Endothelial cell of umbilical vein (primary cell): ENCODE measurements around the gene SCN3B.
A peak's percentile ranks its signal among the peaks of the same experiment; 100 is the strongest.

Source experiments
- EZH2 ChIP-seq: IDR thresholded peaks from 2 replicates; pipeline ENCODE4 v1.6.1; 2012; ENCODE audit warnings: borderline replicate concordance, low read depth, mild to moderate bottlenecking, moderate library complexity, low read length, inconsistent platforms; ENCODE audit not compliant: severe bottlenecking
- FOS ChIP-seq: IDR thresholded peaks from 2 replicates; pipeline ENCODE4 v1.6.1; 2011; ENCODE audit warnings: mild to moderate bottlenecking, low read length, moderate library complexity, borderline replicate concordance; ENCODE audit not compliant: insufficient read depth
- JUN ChIP-seq: IDR thresholded peaks from 2 replicates; pipeline ENCODE4 v1.6.1; 2011; ENCODE audit warnings: borderline replicate concordance, low read depth; ENCODE audit not compliant: insufficient read length, insufficient read depth
- MYC ChIP-seq: IDR thresholded peaks from one replicate; pipeline ENCODE4 v1.6.1; 2011; ENCODE audit warnings: mild to moderate bottlenecking, low read depth, low read length
- POLR2A ChIP-seq: IDR thresholded peaks from 2 replicates; pipeline ENCODE4 v1.6.1; 2012; ENCODE audit warnings: low read depth, mild to moderate bottlenecking, control low read depth, low read length
- POLR2AphosphoS5 ChIP-seq: IDR thresholded peaks from 2 replicates; pipeline ENCODE4 v1.6.1; 2012; ENCODE audit warnings: low read depth, mild to moderate bottlenecking, control low read depth, low read length, moderate library complexity; ENCODE audit not compliant: insufficient read depth
- TF ChIP-seq, protein P1 (sequence below), 2 donors: IDR thresholded peaks; 1 replicate in 1 of 2; 2 replicates in 1 of 2; pipeline ENCODE4 v1.5.1; 2011; ENCODE audit warnings: low read length in 2 of 2, mild to moderate bottlenecking in 2 of 2, moderate library complexity in 2 of 2, control low read depth in 1 of 2, inconsistent platforms in 1 of 2, low read depth in 1 of 2; ENCODE audit not compliant: insufficient read depth in 1 of 2; ENCODE audit errors: extremely low read depth in 1 of 2
- TF ChIP-seq, protein P2 (sequence below): IDR thresholded peaks from 2 replicates; pipeline ENCODE4 v1.6.1; 2011; ENCODE audit not compliant: insufficient read depth, insufficient read length

DNA sequence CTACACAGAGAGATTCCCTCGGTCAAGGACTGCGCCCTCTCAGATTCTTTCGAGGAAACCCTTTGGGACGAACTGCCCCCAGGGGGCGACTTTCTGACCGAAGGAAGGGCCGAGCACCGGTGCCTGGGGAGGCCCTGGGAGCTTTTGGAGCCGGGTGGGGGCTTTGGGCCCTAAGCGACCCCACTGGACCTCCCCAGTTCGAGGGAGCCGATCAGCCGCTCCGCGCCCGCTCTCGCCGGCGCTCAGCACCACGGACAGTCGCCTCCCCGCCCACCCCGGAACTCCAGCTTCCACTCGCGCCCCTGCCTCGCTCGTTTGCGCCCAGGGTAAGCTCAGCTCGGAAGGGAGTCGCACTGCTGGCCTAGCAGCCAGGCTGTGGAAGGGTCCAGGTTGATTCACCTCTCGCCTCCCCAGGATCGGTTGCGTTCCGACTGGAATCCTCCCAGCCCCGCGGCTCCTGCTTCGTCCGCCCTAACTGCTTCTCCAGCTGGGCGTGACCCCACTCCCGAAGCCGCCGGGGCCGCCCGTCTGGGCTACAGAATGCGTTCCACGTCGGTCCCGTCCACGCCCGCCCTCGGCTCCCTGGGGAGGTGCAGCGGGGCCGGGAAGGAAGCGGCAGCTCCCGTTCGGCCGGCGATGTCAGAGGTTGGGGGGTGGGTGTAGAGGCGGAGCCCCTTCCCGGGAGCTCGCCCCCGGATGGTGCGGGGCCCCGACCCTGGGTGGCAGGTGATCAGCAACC, 428 bp downstream of the SCN3B start:
- TF ChIP-seq, protein P1, sequence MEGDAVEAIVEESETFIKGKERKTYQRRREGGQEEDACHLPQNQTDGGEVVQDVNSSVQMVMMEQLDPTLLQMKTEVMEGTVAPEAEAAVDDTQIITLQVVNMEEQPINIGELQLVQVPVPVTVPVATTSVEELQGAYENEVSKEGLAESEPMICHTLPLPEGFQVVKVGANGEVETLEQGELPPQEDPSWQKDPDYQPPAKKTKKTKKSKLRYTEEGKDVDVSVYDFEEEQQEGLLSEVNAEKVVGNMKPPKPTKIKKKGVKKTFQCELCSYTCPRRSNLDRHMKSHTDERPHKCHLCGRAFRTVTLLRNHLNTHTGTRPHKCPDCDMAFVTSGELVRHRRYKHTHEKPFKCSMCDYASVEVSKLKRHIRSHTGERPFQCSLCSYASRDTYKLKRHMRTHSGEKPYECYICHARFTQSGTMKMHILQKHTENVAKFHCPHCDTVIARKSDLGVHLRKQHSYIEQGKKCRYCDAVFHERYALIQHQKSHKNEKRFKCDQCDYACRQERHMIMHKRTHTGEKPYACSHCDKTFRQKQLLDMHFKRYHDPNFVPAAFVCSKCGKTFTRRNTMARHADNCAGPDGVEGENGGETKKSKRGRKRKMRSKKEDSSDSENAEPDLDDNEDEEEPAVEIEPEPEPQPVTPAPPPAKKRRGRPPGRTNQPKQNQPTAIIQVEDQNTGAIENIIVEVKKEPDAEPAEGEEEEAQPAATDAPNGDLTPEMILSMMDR (IDR thresholded peaks at IDR 0.05; ENCODE audit: extremely low read depth in 1 of 2, insufficient read depth in 1 of 2, low read depth in 1 of 2, low read length in 2 of 2) = peak; percentile 11 to 26
- TF ChIP-seq, protein P2, sequence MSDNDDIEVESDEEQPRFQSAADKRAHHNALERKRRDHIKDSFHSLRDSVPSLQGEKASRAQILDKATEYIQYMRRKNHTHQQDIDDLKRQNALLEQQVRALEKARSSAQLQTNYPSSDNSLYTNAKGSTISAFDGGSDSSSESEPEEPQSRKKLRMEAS = no peak
- TF ChIP-seq FOS (no peak), POLR2AphosphoS5 (no peak), POLR2A (no peak), EZH2 (no peak), MYC (no peak), JUN (no peak)
